Measurements from ENCODE around the gene CDK5RAP2. TPM values are rescaled to one million over a fixed set of nuclear protein-coding genes. Genes with fewer than 3 reads are reported as not detected.

Gene CDK5RAP2
- total RNA-seq, 4 donors from 2014 or later, result 48.1 to 127 (median 76.7) TPM

DNA sequence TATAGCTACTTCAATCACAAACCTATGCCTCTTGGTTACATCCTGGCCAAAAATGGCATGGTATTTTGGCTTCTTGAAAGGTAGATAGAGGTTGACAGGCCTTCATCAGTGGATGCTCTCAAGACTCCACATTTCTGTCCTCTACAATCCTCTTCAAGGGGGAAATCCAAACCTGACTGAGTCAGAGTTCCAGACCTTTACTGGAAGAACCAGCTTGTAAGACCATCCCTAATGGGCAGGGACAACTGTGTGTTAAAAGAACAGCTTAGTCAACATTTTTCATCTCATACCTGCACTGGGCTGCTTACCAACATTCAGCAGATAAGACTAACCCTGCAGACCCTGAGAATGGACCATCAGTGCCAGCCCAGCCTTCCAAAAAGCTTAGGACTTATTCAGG is 155.7 kb downstream of the CDK5RAP2 start:
- H3K27ac ChIP-seq, result no peak overlapping the region
- no peaks in the 10 kb centered on the region for H3K9me3 ChIP-seq
- DNase-seq (ENCODE audit: low spot score in 2 of 2), result no peak
- no peak for TF ChIP-seq EP300 (IDR thresholded peaks at IDR 0.05)
- no peak for TF ChIP-seq POLR2A (IDR thresholded peaks at IDR 0.05)
- no peak for TF ChIP-seq CTCF (IDR thresholded peaks at IDR 0.05)
- peaks cover 0 to 56% (median 0%) of the 10 kb centered on the region in 3 donors for H3K36me3 ChIP-seq
- H3K4me1 ChIP-seq, result no peaks in the 10 kb centered on the region
- H3K4me3 ChIP-seq, result no peak overlapping the region
- no peaks in the 10 kb centered on the region for H3K27me3 ChIP-seq

- Histone ChIP-seq H3K36me3 (peaks cover 0 to 61% (median 0%) of the 10 kb centered on the region in 3 donors), H3K27ac (no peak overlapping the region), H3K9me3 (no peaks in the 10 kb centered on the region), H3K4me1 (no peaks in the 10 kb centered on the region), H3K4me3 (no peak overlapping the region), H3K27me3 (no peaks in the 10 kb centered on the region)
- no peak for DNase-seq (ENCODE audit: low spot score in 2 of 2)
- TF ChIP-seq CTCF (IDR thresholded peaks at IDR 0.05), result no peak
- no peak for TF ChIP-seq EP300 (IDR thresholded peaks at IDR 0.05)
- no peak for TF ChIP-seq POLR2A (IDR thresholded peaks at IDR 0.05)
- WGBS, 2 donors, result 85 to 93% methylated on average over 3 of the region's 3 CpGs
Observed at GRCh38 chr9:120423812-120424211, 156.2 kb downstream of the CDK5RAP2 start.

- H3K4me1 ChIP-seq, result peaks cover 0 to 3% (median 0%) of the 10 kb centered on the region in 4 donors
- no peaks in the 10 kb centered on the region for H3K27me3 ChIP-seq
- 80 to 83% methylated on average over 3 of the region's 3 CpGs for WGBS, 2 donors
- no peak for DNase-seq (ENCODE audit: low spot score in 2 of 2)
- H3K4me3 ChIP-seq, result no peak overlapping the region
- TF ChIP-seq EP300 (IDR thresholded peaks at IDR 0.05) (no peak), POLR2A (IDR thresholded peaks at IDR 0.05) (no peak), CTCF (IDR thresholded peaks at IDR 0.05) (no peak)
- H3K36me3 ChIP-seq, result peaks cover 0 to 76% (median 0%) of the 10 kb centered on the region in 3 donors
- H3K9me3 ChIP-seq, result no peaks in the 10 kb centered on the region
- H3K27ac ChIP-seq, result no peak overlapping the region
Observed at GRCh38 chr9:120421977-120422376, 158.0 kb downstream of the CDK5RAP2 start.

DNA sequence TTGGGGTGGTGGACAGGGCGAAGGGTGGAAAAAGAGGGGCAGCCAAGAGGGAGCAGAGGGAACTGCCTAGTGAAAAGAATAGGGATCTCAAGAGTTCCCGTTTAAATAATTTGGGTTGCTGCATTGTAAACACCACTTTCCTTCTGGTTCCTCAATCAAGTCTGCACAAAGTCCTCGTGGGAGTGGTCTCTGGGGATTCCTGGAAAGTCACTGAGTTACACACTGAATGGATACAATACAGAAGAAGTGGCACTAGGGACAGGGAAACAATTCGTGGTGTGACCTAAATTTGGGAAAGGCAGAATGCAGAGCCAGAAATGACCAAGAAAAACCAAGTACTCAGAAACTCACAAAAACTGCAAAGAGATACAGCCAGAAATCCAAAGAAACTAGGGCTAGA is 161.7 kb downstream of the CDK5RAP2 start:
- no peaks in the 10 kb centered on the region for H3K9me3 ChIP-seq
- no peak overlapping the region for H3K4me3 ChIP-seq
- TF ChIP-seq EP300 (IDR thresholded peaks at IDR 0.05), result no peak
- no peak for TF ChIP-seq CTCF (IDR thresholded peaks at IDR 0.05)
- no peak for TF ChIP-seq POLR2A (IDR thresholded peaks at IDR 0.05)
- H3K4me1 ChIP-seq, result peaks cover 0 to 7% (median 0%) of the 10 kb centered on the region in 4 donors
- H3K27me3 ChIP-seq, result no peaks in the 10 kb centered on the region
- no peak overlapping the region for H3K27ac ChIP-seq
- WGBS, 2 donors, result 71 to 72% methylated on average over 4 of the region's 4 CpGs
- H3K36me3 ChIP-seq, result peaks cover 0 to 75% (median 0%) of the 10 kb centered on the region in 3 donors
- DNase-seq (ENCODE audit: low spot score in 2 of 2), result no peak

- Histone ChIP-seq H3K4me3 (no peak overlapping the region), H3K4me1 (peaks cover 0 to 7% (median 0%) of the 10 kb centered on the region in 4 donors), H3K36me3 (peaks cover 0 to 74% (median 0%) of the 10 kb centered on the region in 3 donors), H3K27ac (no peak overlapping the region), H3K9me3 (no peaks in the 10 kb centered on the region), H3K27me3 (no peaks in the 10 kb centered on the region)
- no peak for DNase-seq (ENCODE audit: low spot score in 2 of 2)
- WGBS, 2 donors, result 81% methylated on average over 19 of the region's 19 CpGs
- TF ChIP-seq POLR2A (IDR thresholded peaks at IDR 0.05) (no peak), CTCF (IDR thresholded peaks at IDR 0.05) (no peak), EP300 (IDR thresholded peaks at IDR 0.05) (no peak)
Observed at GRCh38 chr9:120416781-120417427, 163.1 kb downstream of the CDK5RAP2 start.
